ENCODE measurements around the gene ESAM. TPM values are rescaled to one million over a fixed set of nuclear protein-coding genes. Genes with fewer than 3 reads are reported as not detected.

Gene ESAM
- total and polyA plus RNA-seq, 2 of the 8 experiments (the other 6 are each of a cell fraction or from before 2014, with no cell fraction given) = 0.09 TPM; not detected in 1

DNA sequence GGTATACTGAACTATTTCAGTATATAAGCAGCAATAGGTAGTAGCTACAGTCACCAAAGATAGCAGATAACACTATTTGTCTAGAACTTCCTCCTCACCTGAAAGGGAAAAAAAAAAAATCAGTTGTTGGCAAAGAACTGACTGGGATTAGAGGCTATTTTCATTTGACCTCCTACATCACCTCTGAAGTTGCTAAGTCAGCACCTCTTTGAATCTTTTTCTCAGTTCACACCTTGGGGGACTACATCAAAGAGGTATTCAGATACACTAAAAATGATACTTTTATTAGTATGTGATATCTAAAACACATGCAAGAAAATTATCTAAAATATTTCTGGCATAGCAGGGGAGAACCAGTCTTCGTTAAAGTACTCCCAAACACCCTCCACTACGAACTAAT is 22.0 kb upstream of the ESAM start (continued):
- TF ChIP-seq, protein P1, sequence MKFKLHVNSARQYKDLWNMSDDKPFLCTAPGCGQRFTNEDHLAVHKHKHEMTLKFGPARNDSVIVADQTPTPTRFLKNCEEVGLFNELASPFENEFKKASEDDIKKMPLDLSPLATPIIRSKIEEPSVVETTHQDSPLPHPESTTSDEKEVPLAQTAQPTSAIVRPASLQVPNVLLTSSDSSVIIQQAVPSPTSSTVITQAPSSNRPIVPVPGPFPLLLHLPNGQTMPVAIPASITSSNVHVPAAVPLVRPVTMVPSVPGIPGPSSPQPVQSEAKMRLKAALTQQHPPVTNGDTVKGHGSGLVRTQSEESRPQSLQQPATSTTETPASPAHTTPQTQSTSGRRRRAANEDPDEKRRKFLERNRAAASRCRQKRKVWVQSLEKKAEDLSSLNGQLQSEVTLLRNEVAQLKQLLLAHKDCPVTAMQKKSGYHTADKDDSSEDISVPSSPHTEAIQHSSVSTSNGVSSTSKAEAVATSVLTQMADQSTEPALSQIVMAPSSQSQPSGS (IDR thresholded peaks at IDR 0.05; ENCODE audit: low read length) = no peak
